ENCODE measurements around the gene JAK1.

DNA sequence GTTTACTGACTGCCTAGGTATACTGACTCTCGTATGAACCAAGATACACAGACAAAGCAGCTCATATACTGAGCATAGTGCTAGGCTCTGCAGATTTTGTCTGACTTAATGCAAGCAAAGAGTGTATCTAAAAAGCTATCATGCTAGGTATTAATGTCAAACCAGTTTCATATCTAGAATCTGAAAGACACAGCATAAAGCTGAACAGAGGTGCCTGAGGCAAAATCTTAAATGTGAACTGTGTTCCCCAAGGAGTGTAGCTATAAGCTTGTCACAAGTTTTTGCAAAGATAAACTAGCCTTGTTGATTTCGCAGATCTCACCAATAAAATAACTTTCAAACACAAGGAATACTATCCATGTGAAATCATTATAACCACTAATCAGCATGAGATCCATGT, 18.1 kb downstream of the JAK1 start:
- TF ChIP-seq ZNF274 (IDR thresholded peaks at IDR 0.05; ENCODE audit: low read depth, low read length), result no peak
- TF ChIP-seq SUZ12 (IDR thresholded peaks at IDR 0.05; ENCODE audit: extremely low read depth, insufficient read depth, insufficient read length), result no peak

All from NT2/D1 (cell line).